Endothelial cell of umbilical vein (primary cell): Measurements from ENCODE around the gene RETSAT. TPM values are rescaled to one million over a fixed set of nuclear protein-coding genes. Genes with fewer than 3 reads are reported as not detected.
"Not testable (repeated sequence)": the region's sequence is repeated elsewhere in the genome, so short reads cannot be mapped to it uniquely, and the experiment has no call there.

Experiments
- BruUV-seq: library from RNA; stranded (reverse); fragments of 400-500 nt; replicated peaks from 2 replicates; lab custom pipeline; 2021; lab: Mats Ljungman, UMichigan
- CTCF ChIA-PET: fragments of 300-600, 350-600 bp; sonication (Branson Sonifier 250); formaldehyde crosslinking; loops from one replicate; lab custom pipeline; 2021; ENCODE audit warnings: antibody characterized with exemption, inconsistent platforms; lab: Charles Lee
- POLR2A ChIA-PET: fragments of 300-600, 350-600 bp; sonication (Branson Sonifier 250); formaldehyde crosslinking; loops from one replicate; lab custom pipeline; 2021; ENCODE audit warnings: antibody characterized with exemption, inconsistent platforms; lab: Charles Lee
- DNase-seq: peaks from one replicate; pipeline ENCODE4 v3.0.0-alpha.2; 2011; ENCODE audit warnings: low read depth, low spot score
- FAIRE-seq: peaks from 2 replicates; lab custom pipeline; 2011; peaks lifted over from hg19 to GRCh38; lab: Jason Lieb, UNC
- H2AFZ ChIP-seq: 2 replicates; pipeline ENCODE4 v1.6.0; 2012; ENCODE audit warnings: low read depth, low read length, control low read depth, inconsistent platforms
- H3K27ac ChIP-seq: 2 replicates; pipeline ENCODE4 v1.5.1; 2011; ENCODE audit warnings: low read depth, mild to moderate bottlenecking, control low read depth, low read length, moderate library complexity; ENCODE audit not compliant: insufficient read depth
- H3K27me3 ChIP-seq, 2 experiments: 2 replicates each; pipeline versions ENCODE4 v1.6.0 to v1.6.1; 2011; ENCODE audit warnings: low read length in 2 of 2, mixed read lengths in 1 of 2; ENCODE audit not compliant: control insufficient read depth in 2 of 2, insufficient read depth in 2 of 2
- H3K36me3 ChIP-seq, 2 experiments: 2 replicates in 1 of 2; 3 replicates in 1 of 2; pipeline ENCODE4 v1.5.1; 2011; ENCODE audit warnings: low read length in 2 of 2, mild to moderate bottlenecking in 1 of 2, moderate library complexity in 1 of 2; ENCODE audit not compliant: control insufficient read depth in 2 of 2, insufficient read depth in 2 of 2; ENCODE audit errors: extremely low read depth in 1 of 2
- H3K4me1 ChIP-seq: 3 replicates; pipeline ENCODE4 v1.5.1; 2011; ENCODE audit warnings: mild to moderate bottlenecking, low read length; ENCODE audit not compliant: control insufficient read depth, insufficient read depth; ENCODE audit errors: extremely low read depth
- H3K4me2 ChIP-seq: 2 replicates; pipeline ENCODE4 v1.6.1; 2011; ENCODE audit warnings: low read length, control low read depth, mixed read lengths; ENCODE audit not compliant: insufficient read depth
- H3K4me3 ChIP-seq, 3 experiments: fragments of 200-600 bp in 1 of 3; sonication (generic), shearing (Covaris generic) in 1 of 3; replicated peaks in 1 of 3; 2 replicates each; pipeline ENCODE4 v1.5.1; 2011 to 2016; ENCODE audit warnings: control low read depth in 3 of 3, low read length in 3 of 3, mild to moderate bottlenecking in 2 of 3, inconsistent platforms in 1 of 3, low read depth in 1 of 3, moderate library complexity in 1 of 3; ENCODE audit not compliant: insufficient read depth in 1 of 3
- H3K79me2 ChIP-seq: 2 replicates; pipeline ENCODE4 v1.6.0; 2012; ENCODE audit warnings: low read length, inconsistent platforms; ENCODE audit not compliant: control insufficient read depth, insufficient read depth
- H3K9ac ChIP-seq: replicated peaks from 2 replicates; pipeline ENCODE3; 2011; ENCODE audit warnings: low read length, control low read depth; ENCODE audit not compliant: insufficient read depth; ENCODE audit errors: extremely low read depth
- H3K9me1 ChIP-seq: replicated peaks from 3 replicates; pipeline ENCODE4 v1.6.0; 2011; ENCODE audit warnings: mild to moderate bottlenecking, low read length; ENCODE audit not compliant: control insufficient read depth, insufficient read depth; ENCODE audit errors: extremely low read depth
- H3K9me3 ChIP-seq: replicated peaks from 2 replicates; pipeline ENCODE4 v1.5.1; 2012; ENCODE audit warnings: low read length, inconsistent platforms; ENCODE audit not compliant: control insufficient read depth, insufficient read depth
- H4K20me1 ChIP-seq: replicated peaks from 2 replicates; pipeline ENCODE3; 2011; ENCODE audit warnings: mild to moderate bottlenecking, low read length; ENCODE audit not compliant: control insufficient read depth, insufficient read depth; ENCODE audit errors: extremely low read depth
- EZH2 ChIP-seq: IDR thresholded peaks from 2 replicates; pipeline ENCODE4 v1.6.1; 2012; ENCODE audit warnings: borderline replicate concordance, low read depth, mild to moderate bottlenecking, moderate library complexity, low read length, inconsistent platforms; ENCODE audit not compliant: severe bottlenecking
- FOS ChIP-seq: IDR thresholded peaks from 2 replicates; pipeline ENCODE4 v1.6.1; 2011; ENCODE audit warnings: mild to moderate bottlenecking, low read length, moderate library complexity, borderline replicate concordance; ENCODE audit not compliant: insufficient read depth
- GATA2 ChIP-seq: IDR thresholded peaks from 2 replicates; pipeline ENCODE4 v1.7.0; 2011; ENCODE audit warnings: low read depth, mild to moderate bottlenecking, moderate library complexity, mixed read lengths, low read length; ENCODE audit not compliant: insufficient read length, insufficient read depth
- JUN ChIP-seq: IDR thresholded peaks from 2 replicates; pipeline ENCODE4 v1.6.1; 2011; ENCODE audit warnings: borderline replicate concordance, low read depth; ENCODE audit not compliant: insufficient read length, insufficient read depth
- MYC ChIP-seq: IDR thresholded peaks from one replicate; pipeline ENCODE4 v1.6.1; 2011; ENCODE audit warnings: mild to moderate bottlenecking, low read depth, low read length
- POLR2A ChIP-seq: IDR thresholded peaks from 2 replicates; pipeline ENCODE4 v1.6.1; 2012; ENCODE audit warnings: low read depth, mild to moderate bottlenecking, control low read depth, low read length
- POLR2AphosphoS5 ChIP-seq: IDR thresholded peaks from 2 replicates; pipeline ENCODE4 v1.6.1; 2012; ENCODE audit warnings: low read depth, mild to moderate bottlenecking, control low read depth, low read length, moderate library complexity; ENCODE audit not compliant: insufficient read depth
- dilution Hi-C: fragments of 300-500 bp; cut with MboI; formaldehyde crosslinking; loops from one replicate; pipeline ENCODE4 v1.15.0; 2019; ENCODE audit warnings: low sequenced_read_pairs; ENCODE audit not compliant: extremely low pct_ligation_motif_present
- intact Hi-C: fragments of 100-400 bp; cut with micrococcal nuclease; formaldehyde crosslinking; loops from one replicate; pipeline ENCODE4 v1.10.0; 2022
- polyA plus RNA-seq, 4 experiments: library from polyadenylated mRNA; depleted of rRNA in 3 of 4; stranded (reverse) in 3 of 4; unstranded in 1 of 4; fragments of >200 nt; gene quantifications; 2 replicates each; pipeline versions ENCODE4 v1.2.1 to v1.2.3, GENCODE V29; 2011 to 2012; ENCODE audit warnings: missing spikeins in 1 of 4
- total RNA-seq: library from RNA; stranded (reverse); gene quantifications from 2 replicates; pipeline ENCODE4 v1.2.3, GENCODE V29; 2021
- TF ChIP-seq, protein P1 (sequence below), 2 donors: IDR thresholded peaks; 1 replicate in 1 of 2; 2 replicates in 1 of 2; pipeline ENCODE4 v1.5.1; 2011; ENCODE audit warnings: low read length in 2 of 2, mild to moderate bottlenecking in 2 of 2, moderate library complexity in 2 of 2, control low read depth in 1 of 2, inconsistent platforms in 1 of 2, low read depth in 1 of 2; ENCODE audit not compliant: insufficient read depth in 1 of 2; ENCODE audit errors: extremely low read depth in 1 of 2
- TF ChIP-seq, protein P2 (sequence below): IDR thresholded peaks from 2 replicates; pipeline ENCODE4 v1.6.1; 2011; ENCODE audit not compliant: insufficient read depth, insufficient read length

The RETSAT gene
- total and polyA plus RNA-seq, 2 donors (not counting 3 experiments of a cell fraction or from before 2014, with no cell fraction given), result 43.8 to 59.1 TPM

DNA sequence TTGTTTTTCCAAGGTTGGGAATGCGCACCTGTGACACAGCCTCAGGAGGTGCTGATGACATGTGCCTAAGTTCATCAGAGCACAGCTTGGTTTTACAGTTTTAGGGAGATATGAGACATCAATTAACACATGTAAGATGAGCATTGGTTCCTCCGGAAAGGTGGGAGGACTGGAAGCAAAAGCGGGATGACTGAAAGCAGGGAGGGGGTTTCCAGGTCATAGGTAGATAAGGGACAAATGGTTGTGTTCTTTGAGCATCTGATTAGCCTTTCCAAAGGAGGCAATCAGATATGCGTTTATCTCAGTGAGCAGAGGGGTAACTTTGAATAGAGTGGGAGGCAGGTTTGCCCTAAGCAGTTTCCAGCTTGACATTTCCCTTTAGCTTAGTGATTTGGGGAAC is 29.5 kb upstream of the RETSAT start:
- Histone ChIP-seq H3K79me2 (no peaks in the 10 kb centered on the region), H3K9ac (no peak overlapping the region), H3K36me3 (peaks cover 0 to 3% of the 10 kb centered on the region in 2 experiments), H2AFZ (no peak overlapping the region), H3K9me3 (no peaks in the 10 kb centered on the region), H3K9me1 (no peaks in the 10 kb centered on the region), H3K4me2 (no peak overlapping the region), H3K27ac (no peak overlapping the region), H3K27me3 (no peaks in the 10 kb centered on the region), H3K4me1 (no peaks in the 10 kb centered on the region), H4K20me1 (no peaks in the 10 kb centered on the region), H3K4me3 (no peak overlapping the region)
- intact Hi-C loops (no loop called here), dilution Hi-C loops (no loop called here)
- DNase-seq (no peak), FAIRE-seq (no peak)
- no TSS peak for BruUV-seq
- CTCF ChIA-PET, result interaction anchor here (0.7 to 1.1 kb wide), 4 partner anchors 8 to 19 kb away, joined by 3 read pairs; no protein-coding TSS in a partner anchor
- POLR2A ChIA-PET, result no interaction called here
- TF ChIP-seq POLR2A (no peak), JUN (no peak), GATA2 (no peak), FOS (no peak), MYC (no peak), POLR2AphosphoS5 (no peak), EZH2 (no peak)
- TF ChIP-seq, protein P1, sequence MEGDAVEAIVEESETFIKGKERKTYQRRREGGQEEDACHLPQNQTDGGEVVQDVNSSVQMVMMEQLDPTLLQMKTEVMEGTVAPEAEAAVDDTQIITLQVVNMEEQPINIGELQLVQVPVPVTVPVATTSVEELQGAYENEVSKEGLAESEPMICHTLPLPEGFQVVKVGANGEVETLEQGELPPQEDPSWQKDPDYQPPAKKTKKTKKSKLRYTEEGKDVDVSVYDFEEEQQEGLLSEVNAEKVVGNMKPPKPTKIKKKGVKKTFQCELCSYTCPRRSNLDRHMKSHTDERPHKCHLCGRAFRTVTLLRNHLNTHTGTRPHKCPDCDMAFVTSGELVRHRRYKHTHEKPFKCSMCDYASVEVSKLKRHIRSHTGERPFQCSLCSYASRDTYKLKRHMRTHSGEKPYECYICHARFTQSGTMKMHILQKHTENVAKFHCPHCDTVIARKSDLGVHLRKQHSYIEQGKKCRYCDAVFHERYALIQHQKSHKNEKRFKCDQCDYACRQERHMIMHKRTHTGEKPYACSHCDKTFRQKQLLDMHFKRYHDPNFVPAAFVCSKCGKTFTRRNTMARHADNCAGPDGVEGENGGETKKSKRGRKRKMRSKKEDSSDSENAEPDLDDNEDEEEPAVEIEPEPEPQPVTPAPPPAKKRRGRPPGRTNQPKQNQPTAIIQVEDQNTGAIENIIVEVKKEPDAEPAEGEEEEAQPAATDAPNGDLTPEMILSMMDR (IDR thresholded peaks at IDR 0.05; ENCODE audit: extremely low read depth in 1 of 2, insufficient read depth in 1 of 2, low read depth in 1 of 2, low read length in 2 of 2), result no peak
- TF ChIP-seq, protein P2, sequence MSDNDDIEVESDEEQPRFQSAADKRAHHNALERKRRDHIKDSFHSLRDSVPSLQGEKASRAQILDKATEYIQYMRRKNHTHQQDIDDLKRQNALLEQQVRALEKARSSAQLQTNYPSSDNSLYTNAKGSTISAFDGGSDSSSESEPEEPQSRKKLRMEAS, result no peak

DNA sequence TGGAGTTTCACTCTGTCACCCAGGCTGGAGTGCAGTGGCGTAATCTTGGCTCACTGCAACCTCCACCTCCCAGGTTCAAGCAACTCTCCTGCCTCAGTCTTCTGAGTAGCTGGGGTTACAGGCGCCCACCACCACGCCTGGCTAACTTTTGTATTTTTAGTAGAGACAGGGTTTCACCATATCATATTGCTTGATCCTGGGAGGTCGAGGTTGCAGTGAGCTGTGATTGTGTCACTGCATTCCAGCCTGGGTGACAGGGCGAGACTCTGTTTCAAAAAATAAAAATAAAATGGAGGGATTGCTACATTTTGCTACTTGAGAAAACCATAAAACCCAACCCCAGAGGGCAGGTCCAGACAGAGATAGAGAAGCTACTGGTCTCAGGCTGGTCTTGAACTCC is 28.8 kb upstream of the RETSAT start:
- H3K79me2 ChIP-seq, dilution Hi-C loops, POLR2A ChIA-PET, H3K27me3 ChIP-seq, H3K4me1 ChIP-seq, H3K9me1 ChIP-seq, H2AFZ ChIP-seq, H3K9ac ChIP-seq, H4K20me1 ChIP-seq, H3K9me3 ChIP-seq, BruUV-seq, DNase-seq, H3K36me3 ChIP-seq, H3K4me3 ChIP-seq, H3K4me2 ChIP-seq, H3K27ac ChIP-seq, intact Hi-C loops, FAIRE-seq: not testable (repeated sequence)
- CTCF ChIA-PET, result interaction anchor here (0.7 to 1.1 kb wide), 5 partner anchors 9 to 18 kb away, joined by 3 read pairs; no protein-coding TSS in a partner anchor
